ENCODE data around the gene DYRK2. TPM values are rescaled to one million over a fixed set of nuclear protein-coding genes. Genes with fewer than 3 reads are reported as not detected.
A peak's percentile ranks its signal among the peaks of the same experiment; 100 is the strongest.

Gene DYRK2
- polyA plus RNA-seq (2013, experiment 1 of 2) = 21.2 TPM
- 24.3 TPM for polyA plus RNA-seq (2013, experiment 2 of 2)

DNA sequence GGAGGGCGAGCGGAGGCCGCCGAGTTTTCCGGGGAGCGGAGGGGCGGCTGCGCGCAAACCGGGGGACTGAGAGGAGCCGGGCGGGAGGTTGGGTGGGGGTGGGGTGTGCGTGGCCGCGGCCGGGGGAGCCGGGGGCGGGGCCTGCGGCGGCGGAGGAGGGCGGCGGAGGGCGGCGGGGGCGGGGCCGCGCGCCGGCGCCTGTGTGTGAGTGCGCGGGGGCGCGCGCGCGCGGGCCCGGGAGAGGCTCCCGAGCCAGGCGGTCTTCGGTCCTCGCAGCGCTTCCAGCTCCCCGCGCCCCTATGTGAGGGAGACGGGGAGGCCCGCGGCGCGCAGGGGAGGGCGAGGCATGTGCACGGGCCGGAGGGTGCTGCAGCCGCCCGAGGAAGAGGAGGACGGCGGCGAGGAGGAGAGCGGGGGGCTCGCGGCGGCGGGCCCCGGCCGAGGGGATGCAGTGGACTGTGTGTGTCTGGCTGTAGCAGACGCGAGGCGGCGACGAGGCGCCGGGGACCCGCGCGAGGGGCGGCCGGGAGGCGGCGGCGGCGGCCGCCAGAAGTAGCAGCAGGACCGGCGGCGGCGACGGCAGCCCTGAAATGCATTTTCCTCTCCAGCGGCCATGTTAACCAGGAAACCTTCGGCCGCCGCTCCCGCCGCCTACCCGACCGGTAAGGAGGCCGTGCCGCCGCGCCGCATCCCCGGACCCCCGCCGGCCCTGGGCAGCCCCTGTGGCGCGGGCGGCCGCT is at the start of gene DYRK2:
Gene DYRK2, plus strand, starts transcription at position 225 of the 740 bp plus-strand sequence. Its CDS starts 389 bp downstream, at position 614.
- Histone ChIP-seq H3K9ac (ENCODE audit: low read depth, low read length) (peak within 1 kb of the TSS; percentile 93), H3K27ac (ENCODE audit: low read depth, low read length) (peak within 1 kb of the TSS; percentile 89), H3K4me1 (ENCODE audit: insufficient read depth, low read length) (peaks cover 14% of the 10 kb centered on the region), H3K4me3 (ENCODE audit: low read length) (peak within 1 kb of the TSS; percentile 93), H3K36me3 (ENCODE audit: insufficient read depth, low read length) (peaks cover 13% of the 10 kb centered on the region), H3K27me3 (ENCODE audit: insufficient read depth, low read length) (peaks cover 4% of the 10 kb centered on the region; the same call in 1 of the 2 replicates), H3K9me3 (ENCODE audit: insufficient read depth, low read depth, low read length) (no peaks in the 10 kb centered on the region)
- under 1% methylated on average over 93 of the region's 109 CpGs for whole genome bisulfite sequencing

DNA sequence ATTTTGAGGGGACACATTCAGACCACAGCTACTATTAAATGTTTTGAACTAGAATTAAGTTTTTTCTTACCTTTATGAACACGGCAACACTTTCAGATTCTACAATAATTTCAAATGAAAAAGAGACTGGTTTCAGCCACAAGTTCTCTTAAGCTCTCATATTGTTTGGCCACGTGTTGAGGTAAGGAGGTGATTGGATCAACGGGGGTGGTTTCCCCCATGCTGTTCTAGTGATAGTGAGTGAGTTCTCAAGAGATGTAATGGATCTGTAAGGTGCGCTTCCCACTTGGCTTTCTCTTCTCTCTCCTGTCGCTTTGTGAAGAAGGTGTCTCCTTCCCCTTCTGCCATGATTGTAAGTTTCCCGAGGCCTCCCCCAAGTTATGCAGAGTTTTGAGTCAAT is 48.9 kb upstream of the DYRK2 start:
- no peak overlapping the region for H3K4me3 ChIP-seq (ENCODE audit: low read length)
- no peak overlapping the region for H3K9ac ChIP-seq (ENCODE audit: low read depth, low read length)
- H3K27me3 ChIP-seq (ENCODE audit: insufficient read depth, low read length) = no peaks in the 10 kb centered on the region
- H3K4me1 ChIP-seq (ENCODE audit: insufficient read depth, low read length) = peaks cover 6% of the 10 kb centered on the region; the same call in 1 of the 2 replicates
- H3K36me3 ChIP-seq (ENCODE audit: insufficient read depth, low read length) = no peaks in the 10 kb centered on the region
- H3K27ac ChIP-seq (ENCODE audit: low read depth, low read length) = no peak overlapping the region
- 0 out of 2 replicates have a peak, but pooled peaks cover 4% of the 10 kb centered on the region for H3K9me3 ChIP-seq (ENCODE audit: insufficient read depth, low read depth, low read length)
- WGBS = 94% methylated on average over 6 of the region's 6 CpGs

DNA sequence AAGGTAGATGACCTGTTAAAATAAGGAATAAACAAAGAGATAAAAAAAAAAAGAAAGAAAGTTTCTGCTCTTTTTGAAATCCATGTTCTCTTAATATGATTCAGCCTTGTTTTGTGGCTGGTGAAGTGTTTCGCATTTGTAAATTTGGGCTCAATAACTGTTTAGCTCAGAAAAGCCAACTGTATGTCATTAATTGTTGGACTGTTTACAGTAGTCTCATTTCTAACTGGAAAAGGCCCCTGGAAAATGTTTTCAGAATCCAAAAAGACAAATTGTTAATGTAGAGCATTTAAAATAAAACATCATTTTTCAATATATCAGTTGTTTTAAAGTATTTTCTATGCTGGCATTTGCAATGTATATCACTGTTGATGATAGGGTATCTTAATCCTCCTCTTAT is 47.4 kb upstream of the DYRK2 start:
- WGBS = 96% methylated on average over 1 of the region's 1 CpG
- Histone ChIP-seq H3K27ac (ENCODE audit: low read depth, low read length) (no peak overlapping the region), H3K4me3 (ENCODE audit: low read length) (no peak overlapping the region)

DNA sequence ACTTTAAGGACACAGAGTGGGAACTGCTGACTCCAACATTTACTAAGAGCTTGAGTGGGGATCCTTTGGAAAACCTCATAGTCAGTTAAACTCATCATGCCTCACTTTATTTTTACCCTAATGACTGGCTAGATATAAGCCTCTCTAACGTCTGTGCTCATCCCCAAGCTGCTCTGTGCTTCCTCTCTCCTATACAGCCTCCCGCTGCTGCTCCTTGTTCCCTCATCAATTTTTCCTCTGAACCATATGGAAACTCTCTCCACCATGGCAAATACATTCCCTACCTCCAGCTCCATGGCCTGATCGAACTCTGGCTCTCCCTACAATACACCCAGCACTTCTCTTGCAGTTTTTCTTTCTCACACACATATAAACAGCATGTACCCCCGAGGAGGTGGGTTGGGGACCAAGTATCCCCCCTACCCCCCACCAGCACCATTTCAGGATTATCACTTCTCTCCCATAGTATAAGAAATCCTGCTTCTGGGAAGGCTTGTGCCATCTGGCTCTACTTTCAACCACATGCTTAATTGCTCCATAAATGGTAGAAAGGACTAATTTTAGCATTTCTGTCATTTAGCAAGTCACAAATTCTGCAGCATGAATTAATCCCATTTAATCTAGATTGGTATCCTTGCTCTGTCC is 39.2 kb upstream of the DYRK2 start:
- 91% methylated on average over 4 of the region's 4 CpGs for WGBS
- H3K9ac ChIP-seq (ENCODE audit: low read depth, low read length) = no peak overlapping the region
- no peaks in the 10 kb centered on the region for H3K4me1 ChIP-seq (ENCODE audit: insufficient read depth, low read length)
- peaks cover 5% of the 10 kb centered on the region; the same call in 1 of the 2 replicates for H3K9me3 ChIP-seq (ENCODE audit: insufficient read depth, low read depth, low read length)
- H3K36me3 ChIP-seq (ENCODE audit: insufficient read depth, low read length) = no peaks in the 10 kb centered on the region
- no peak overlapping the region for H3K4me3 ChIP-seq (ENCODE audit: low read length)
- no peak overlapping the region for H3K27ac ChIP-seq (ENCODE audit: low read depth, low read length)
- no peaks in the 10 kb centered on the region for H3K27me3 ChIP-seq (ENCODE audit: insufficient read depth, low read length)

More for the DNA sequence above, 47.4 kb upstream of the DYRK2 start:
- no peaks in the 10 kb centered on the region for H3K36me3 ChIP-seq (ENCODE audit: insufficient read depth, low read length)
- 0 out of 2 replicates have a peak, but pooled peaks cover 4% of the 10 kb centered on the region for H3K9me3 ChIP-seq (ENCODE audit: insufficient read depth, low read depth, low read length)
- H3K4me1 ChIP-seq (ENCODE audit: insufficient read depth, low read length) = peaks cover 6% of the 10 kb centered on the region; the same call in 1 of the 2 replicates
- no peaks in the 10 kb centered on the region for H3K27me3 ChIP-seq (ENCODE audit: insufficient read depth, low read length)
- no peak overlapping the region for H3K9ac ChIP-seq (ENCODE audit: low read depth, low read length)

DNA sequence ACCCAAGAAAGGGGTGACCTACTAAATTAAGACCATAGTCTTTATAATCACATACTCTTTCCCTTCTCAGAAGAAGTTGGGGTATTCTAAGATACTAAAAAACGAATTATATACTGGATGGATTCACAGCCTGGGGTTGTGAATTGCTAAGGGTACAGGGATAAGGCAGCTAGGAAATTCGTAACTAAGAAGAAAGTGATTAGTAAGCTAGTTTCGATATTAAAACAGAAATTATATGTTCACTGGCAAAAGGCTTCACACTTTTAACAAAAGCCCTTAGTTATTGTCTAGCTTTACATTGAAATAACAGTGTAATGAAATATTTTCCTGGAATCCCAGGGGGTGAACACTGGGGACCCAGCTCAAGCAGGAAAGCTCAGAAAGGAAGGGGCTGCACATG is 35.5 kb upstream of the DYRK2 start:
- Histone ChIP-seq H3K9me3 (ENCODE audit: insufficient read depth, low read depth, low read length) (peaks cover 5% of the 10 kb centered on the region; the same call in 1 of the 2 replicates), H3K9ac (ENCODE audit: low read depth, low read length) (no peak overlapping the region), H3K27me3 (ENCODE audit: insufficient read depth, low read length) (no peaks in the 10 kb centered on the region), H3K4me3 (ENCODE audit: low read length) (no peak overlapping the region), H3K4me1 (ENCODE audit: insufficient read depth, low read length) (no peaks in the 10 kb centered on the region), H3K36me3 (ENCODE audit: insufficient read depth, low read length) (no peaks in the 10 kb centered on the region), H3K27ac (ENCODE audit: low read depth, low read length) (no peak overlapping the region)
- 100% methylated on average over 2 of the region's 3 CpGs for WGBS

DNA sequence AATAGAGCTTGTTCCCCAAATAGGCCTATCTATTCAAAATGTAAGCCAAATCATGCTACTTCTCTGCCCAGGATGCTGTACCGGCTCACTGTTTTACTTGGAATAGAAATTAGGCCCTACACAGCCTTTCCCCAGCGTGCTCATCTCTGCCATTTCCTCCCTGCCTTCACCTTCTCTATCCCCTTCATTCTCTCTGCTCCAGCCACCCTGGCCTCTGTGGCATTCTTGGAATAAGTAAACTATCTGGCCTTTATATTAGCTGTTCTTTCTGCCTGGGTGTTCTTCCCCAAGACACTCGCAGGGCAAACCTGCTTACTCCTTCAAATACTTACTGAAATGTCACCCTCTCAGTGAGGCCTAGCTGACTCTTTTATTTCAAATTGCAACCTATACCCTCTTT is 30.9 kb upstream of the DYRK2 start:
- no peak overlapping the region for H3K9ac ChIP-seq (ENCODE audit: low read depth, low read length)
- H3K27ac ChIP-seq (ENCODE audit: low read depth, low read length) = no peak overlapping the region
- peaks cover 4% of the 10 kb centered on the region; the same call in 1 of the 2 replicates for H3K9me3 ChIP-seq (ENCODE audit: insufficient read depth, low read depth, low read length)
- WGBS = 88% methylated on average over 3 of the region's 3 CpGs
- H3K4me1 ChIP-seq (ENCODE audit: insufficient read depth, low read length) = no peaks in the 10 kb centered on the region; the same call in 1 of the 2 replicates
- no peaks in the 10 kb centered on the region for H3K27me3 ChIP-seq (ENCODE audit: insufficient read depth, low read length)
- H3K36me3 ChIP-seq (ENCODE audit: insufficient read depth, low read length) = no peaks in the 10 kb centered on the region
- H3K4me3 ChIP-seq (ENCODE audit: low read length) = no peak overlapping the region

DNA sequence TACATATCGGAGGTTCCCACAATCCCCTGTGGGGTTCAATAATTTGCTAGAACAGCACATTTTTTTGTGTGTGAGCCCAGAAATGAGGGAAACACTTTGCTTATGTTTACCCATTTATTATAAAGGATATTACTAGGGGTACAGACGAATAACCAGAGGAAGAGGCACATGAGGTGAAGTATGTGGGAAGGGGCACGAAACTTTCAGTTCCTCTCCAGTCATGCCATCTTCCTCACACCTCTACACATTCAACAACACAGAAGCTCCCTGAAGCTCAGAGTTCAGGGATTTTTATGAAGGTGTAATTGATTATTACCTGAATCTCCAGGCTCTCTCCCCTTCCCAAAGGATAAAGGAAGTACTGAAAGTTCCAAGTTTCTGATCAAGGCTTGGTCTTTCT is 30.2 kb upstream of the DYRK2 start:
- Histone ChIP-seq H3K36me3 (ENCODE audit: insufficient read depth, low read length) (no peaks in the 10 kb centered on the region), H3K4me1 (ENCODE audit: insufficient read depth, low read length) (no peaks in the 10 kb centered on the region; the same call in 1 of the 2 replicates), H3K9ac (ENCODE audit: low read depth, low read length) (no peak overlapping the region), H3K4me3 (ENCODE audit: low read length) (no peak overlapping the region), H3K9me3 (ENCODE audit: insufficient read depth, low read depth, low read length) (no peaks in the 10 kb centered on the region), H3K27me3 (ENCODE audit: insufficient read depth, low read length) (no peaks in the 10 kb centered on the region), H3K27ac (ENCODE audit: low read depth, low read length) (no peak overlapping the region)
- 100% methylated on average over 1 of the region's 3 CpGs for WGBS

DNA sequence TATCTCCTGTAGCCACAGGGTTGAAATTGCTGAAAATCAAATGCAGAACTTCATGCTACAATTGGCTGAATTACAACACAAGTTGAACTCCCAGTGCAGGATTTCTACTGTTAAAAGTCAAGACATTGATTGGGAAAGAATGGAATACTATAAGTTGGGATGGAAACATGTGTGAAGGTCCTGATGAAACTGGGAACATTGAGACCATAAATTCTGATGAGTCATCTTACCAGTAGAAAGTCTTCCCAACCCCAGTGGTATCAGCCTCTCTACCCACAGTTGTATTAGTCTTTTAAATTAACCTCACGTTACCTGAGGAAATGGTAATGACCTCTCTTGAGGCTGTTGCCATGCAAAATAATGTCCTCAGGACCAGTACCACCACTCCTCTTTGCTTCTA is 27.4 kb upstream of the DYRK2 start:
- 82% methylated on average over 1 of the region's 1 CpG for WGBS
- no peaks in the 10 kb centered on the region for H3K36me3 ChIP-seq (ENCODE audit: insufficient read depth, low read length)
- H3K4me3 ChIP-seq (ENCODE audit: low read length) = no peak overlapping the region

DNA sequence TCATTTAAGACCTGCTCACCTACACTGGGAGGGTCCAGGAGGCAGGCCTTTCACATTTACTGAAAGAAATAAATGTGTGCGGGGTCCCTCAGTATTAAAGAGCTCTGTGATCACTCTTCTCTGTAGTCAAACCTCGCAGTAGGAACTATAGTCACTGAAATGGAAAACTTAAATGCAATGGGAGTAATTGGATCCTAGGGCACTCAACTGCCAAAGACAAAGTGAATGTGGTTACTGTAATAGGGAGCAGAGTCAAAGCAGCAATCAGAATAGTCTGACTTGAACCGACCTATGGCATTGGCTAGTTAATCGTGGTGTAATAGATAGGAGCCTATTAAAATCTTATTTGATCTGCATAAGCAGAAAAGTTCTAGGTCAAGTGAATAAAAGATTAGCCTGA is 26.6 kb upstream of the DYRK2 start:
- Histone ChIP-seq H3K27me3 (ENCODE audit: insufficient read depth, low read length) (no peaks in the 10 kb centered on the region), H3K4me3 (ENCODE audit: low read length) (no peak overlapping the region), H3K4me1 (ENCODE audit: insufficient read depth, low read length) (no peaks in the 10 kb centered on the region; the same call in 1 of the 2 replicates), H3K9me3 (ENCODE audit: insufficient read depth, low read depth, low read length) (no peaks in the 10 kb centered on the region), H3K27ac (ENCODE audit: low read depth, low read length) (no peak overlapping the region), H3K36me3 (ENCODE audit: insufficient read depth, low read length) (no peaks in the 10 kb centered on the region), H3K9ac (ENCODE audit: low read depth, low read length) (no peak overlapping the region)
- 95% methylated on average over 4 of the region's 4 CpGs for WGBS

More for the DNA sequence above, 27.4 kb upstream of the DYRK2 start:
- Histone ChIP-seq H3K27ac (ENCODE audit: low read depth, low read length) (no peak overlapping the region), H3K4me1 (ENCODE audit: insufficient read depth, low read length) (no peaks in the 10 kb centered on the region; the same call in 1 of the 2 replicates), H3K27me3 (ENCODE audit: insufficient read depth, low read length) (no peaks in the 10 kb centered on the region), H3K9ac (ENCODE audit: low read depth, low read length) (no peak overlapping the region), H3K9me3 (ENCODE audit: insufficient read depth, low read depth, low read length) (no peaks in the 10 kb centered on the region)

DNA sequence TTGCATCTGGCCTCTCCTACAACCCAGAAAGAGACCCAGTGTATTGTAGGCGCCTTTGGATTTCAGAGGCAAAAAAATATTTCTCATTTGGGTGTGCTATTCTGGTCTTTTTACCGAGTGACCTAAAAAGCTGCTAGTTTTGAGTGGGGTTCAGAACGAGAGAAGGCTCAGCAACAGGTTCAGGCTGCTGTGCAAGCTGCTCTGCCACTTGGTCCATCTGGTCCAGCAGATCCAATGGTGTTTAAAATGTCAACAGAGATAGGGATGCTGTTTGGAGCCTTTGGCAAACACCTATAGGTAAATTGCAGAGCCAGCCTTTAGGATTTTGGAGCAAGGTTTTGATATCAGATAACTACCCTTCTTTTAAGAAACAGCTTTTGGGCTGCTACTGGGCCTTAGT is 25.3 kb upstream of the DYRK2 start:
- 94% methylated on average over 3 of the region's 3 CpGs for WGBS
- Histone ChIP-seq H3K27me3 (ENCODE audit: insufficient read depth, low read length) (no peaks in the 10 kb centered on the region), H3K36me3 (ENCODE audit: insufficient read depth, low read length) (no peaks in the 10 kb centered on the region), H3K9ac (ENCODE audit: low read depth, low read length) (no peak overlapping the region), H3K9me3 (ENCODE audit: insufficient read depth, low read depth, low read length) (no peaks in the 10 kb centered on the region), H3K4me3 (ENCODE audit: low read length) (no peak overlapping the region), H3K27ac (ENCODE audit: low read depth, low read length) (no peak overlapping the region), H3K4me1 (ENCODE audit: insufficient read depth, low read length) (no peaks in the 10 kb centered on the region; the same call in 1 of the 2 replicates)

DNA sequence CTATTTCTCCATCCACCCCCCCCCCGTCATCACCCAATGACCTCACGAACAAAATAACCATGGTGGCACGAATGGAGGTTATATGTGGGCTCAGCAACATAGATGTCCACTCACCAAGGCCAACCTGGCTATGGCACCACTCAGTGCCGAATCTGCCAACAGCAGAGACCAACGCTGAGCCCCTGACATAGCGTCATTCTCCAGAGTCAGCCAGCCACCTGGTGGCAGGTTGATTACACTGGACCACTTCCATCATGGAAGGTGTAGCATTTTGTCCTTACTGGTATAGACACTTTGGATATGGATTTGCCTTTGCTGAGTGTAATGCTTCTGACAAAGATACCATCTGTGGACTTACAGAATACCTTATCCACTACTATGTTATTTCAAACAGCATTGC is 24.2 kb upstream of the DYRK2 start:
- no peaks in the 10 kb centered on the region for H3K27me3 ChIP-seq (ENCODE audit: insufficient read depth, low read length)
- H3K4me1 ChIP-seq (ENCODE audit: insufficient read depth, low read length) = no peaks in the 10 kb centered on the region; the same call in 1 of the 2 replicates
- no peaks in the 10 kb centered on the region for H3K9me3 ChIP-seq (ENCODE audit: insufficient read depth, low read depth, low read length)
- H3K9ac ChIP-seq (ENCODE audit: low read depth, low read length) = no peak overlapping the region
- WGBS = 98% methylated on average over 6 of the region's 6 CpGs
- no peak overlapping the region for H3K27ac ChIP-seq (ENCODE audit: low read depth, low read length)
- no peak overlapping the region for H3K4me3 ChIP-seq (ENCODE audit: low read length)
- no peaks in the 10 kb centered on the region for H3K36me3 ChIP-seq (ENCODE audit: insufficient read depth, low read length)
